Right lobe of liver (tissue), 6 donors: ENCODE measurements around the gene RAD1. TPM values are rescaled to one million over a fixed set of nuclear protein-coding genes. Genes with fewer than 3 reads are reported as not detected.

Experiments used
- ATAC-seq, 4 donors: fragments of 200-7000 bp; cut with Tn5 transposase; one replicate each; pipeline ENCODE4 v1.9.1; 2020; ENCODE audit warnings: mild to moderate bottlenecking in 4 of 4, moderate library complexity in 4 of 4
- DNase-seq, 3 donors: peaks; one replicate each; pipeline ENCODE4 v3.0.0-alpha.2; 2020
- H3K27ac ChIP-seq, 3 donors: fragments of 200-600 bp; one replicate each; pipeline ENCODE4 v1.8.0; 2022
- H3K27me3 ChIP-seq, 2 donors: fragments of 200-600 bp; one replicate each; pipeline ENCODE4 v1.8.0; 2022
- H3K36me3 ChIP-seq, 4 donors: fragments of 200-600 bp; sonication (generic) in 1 of 4; one replicate each; pipeline versions ENCODE4 v1.5.1 to v1.8.0; 2017 to 2022; ENCODE audit warnings: control low read depth in 1 of 4
- H3K4me1 ChIP-seq, 4 donors: fragments of 200-600 bp; sonication (generic) in 1 of 4; one replicate each; pipeline versions ENCODE4 v1.5.1 to v1.8.0; 2017 to 2022; ENCODE audit warnings: control low read depth in 1 of 4
- H3K4me3 ChIP-seq, 3 donors: fragments of 200-600 bp; one replicate each; pipeline ENCODE4 v1.8.0; 2022
- H3K9me3 ChIP-seq, 4 donors: fragments of 200-600 bp; sonication (generic) in 1 of 4; one replicate each; pipeline versions ENCODE4 v1.5.1 to v1.8.0; 2017 to 2022; ENCODE audit warnings: control low read depth in 1 of 4
- POLR2A ChIP-seq: fragments of 450-650 bp; IDR thresholded peaks from one replicate; pipeline ENCODE4 v1.6.1; 2017; ENCODE audit warnings: antibody characterized with exemption, mild to moderate bottlenecking
- WGBS: methylation state at CpG from one replicate; pipeline ENCODE4 v1.1.6; 2018; ENCODE audit warnings: low coverage, low lambda C conversion rate; ENCODE audit not compliant: insufficient coverage; ENCODE audit errors: missing lambda C conversion rate; 5-methylcytosine and 5-hydroxymethylcytosine counted together
- intact Hi-C, 2 donors: fragments of 100-400 bp; cut with DNase I; formaldehyde crosslinking; loops; one replicate each; pipeline versions ENCODE4 v1.11.2 to v1.14.1; 2022
- total RNA-seq, 6 experiments: library from RNA; depleted of rRNA in 2 of 6; stranded (reverse); fragments of >200 nt in 2 of 6; fragmentation: NEBNext Ultra II Directional in 3 of 6; extraction: Animal tissue kit (Norgen Biotek cat#: 25700) in 3 of 6; gene quantifications; one replicate each; pipeline versions ENCODE4 v1.1.0 to v1.2.4, GENCODE V29; 2016 to 2023
- TF ChIP-seq, protein P1 (sequence below), 4 donors: fragments of 200-600 bp in 3 of 4; fragments of 450-650 bp in 1 of 4; IDR thresholded peaks; one replicate each; pipeline versions ENCODE4 v1.5.1 to v1.8.0; 2016 to 2022; ENCODE audit warnings: antibody characterized with exemption in 4 of 4, mild to moderate bottlenecking in 2 of 4
- donor health status: DM: no; HTN: yes; CAD: no.
- donor health status: DM: no; HTN: no; CAD: no.
- donor health status: DM: no; HTN: no; CAD: no.
- donor health status: DM: no; HTN: yes; CAD: no.
- donor health status: DM: no; HTN: yes; CAD: no.

The RAD1 gene
- total RNA-seq, 6 experiments from 2014 or later = 4.7 to 9.0 (median 6.2) TPM

DNA sequence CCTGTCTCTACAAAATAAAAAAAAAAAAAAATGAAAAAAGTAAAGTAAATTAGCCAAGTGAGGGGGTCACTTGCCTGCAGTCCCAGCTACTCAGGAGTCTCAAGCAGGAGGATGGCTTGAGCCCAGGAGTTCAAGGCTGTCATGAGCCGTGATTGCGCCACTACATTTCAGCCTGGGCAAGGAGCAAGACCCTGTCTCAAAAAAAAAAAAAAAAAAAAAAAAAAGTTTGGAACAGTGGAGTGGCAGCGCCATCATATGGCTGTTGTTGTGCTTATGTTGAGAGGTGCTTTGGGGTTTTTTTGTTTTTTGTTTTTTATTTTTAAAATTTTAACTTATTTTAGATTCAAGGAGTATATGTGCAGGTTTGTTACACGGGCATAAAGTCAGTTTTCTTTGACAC, 3.8 kb upstream of the RAD1 start:
- H3K27me3 ChIP-seq = no peaks in the 10 kb centered on the region
- H3K4me1 ChIP-seq = peaks cover 0 to 16% (median 6%) of the 10 kb centered on the region in 4 donors
- no peak overlapping the region for H3K27ac ChIP-seq
- DNase-seq (no peak), ATAC-seq (no peak)
- no peaks in the 10 kb centered on the region for H3K9me3 ChIP-seq
- no peak for TF ChIP-seq POLR2A
- TF ChIP-seq, protein P1, sequence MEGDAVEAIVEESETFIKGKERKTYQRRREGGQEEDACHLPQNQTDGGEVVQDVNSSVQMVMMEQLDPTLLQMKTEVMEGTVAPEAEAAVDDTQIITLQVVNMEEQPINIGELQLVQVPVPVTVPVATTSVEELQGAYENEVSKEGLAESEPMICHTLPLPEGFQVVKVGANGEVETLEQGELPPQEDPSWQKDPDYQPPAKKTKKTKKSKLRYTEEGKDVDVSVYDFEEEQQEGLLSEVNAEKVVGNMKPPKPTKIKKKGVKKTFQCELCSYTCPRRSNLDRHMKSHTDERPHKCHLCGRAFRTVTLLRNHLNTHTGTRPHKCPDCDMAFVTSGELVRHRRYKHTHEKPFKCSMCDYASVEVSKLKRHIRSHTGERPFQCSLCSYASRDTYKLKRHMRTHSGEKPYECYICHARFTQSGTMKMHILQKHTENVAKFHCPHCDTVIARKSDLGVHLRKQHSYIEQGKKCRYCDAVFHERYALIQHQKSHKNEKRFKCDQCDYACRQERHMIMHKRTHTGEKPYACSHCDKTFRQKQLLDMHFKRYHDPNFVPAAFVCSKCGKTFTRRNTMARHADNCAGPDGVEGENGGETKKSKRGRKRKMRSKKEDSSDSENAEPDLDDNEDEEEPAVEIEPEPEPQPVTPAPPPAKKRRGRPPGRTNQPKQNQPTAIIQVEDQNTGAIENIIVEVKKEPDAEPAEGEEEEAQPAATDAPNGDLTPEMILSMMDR (IDR thresholded peaks at IDR 0.05) = no peak
- no peak overlapping the region for H3K4me3 ChIP-seq
- intact Hi-C loops = no loop called here
- H3K36me3 ChIP-seq = peaks cover 4 to 44% (median 14%) of the 10 kb centered on the region in 4 donors
- 79% methylated on average over 4 of the region's 4 CpGs for WGBS

DNA sequence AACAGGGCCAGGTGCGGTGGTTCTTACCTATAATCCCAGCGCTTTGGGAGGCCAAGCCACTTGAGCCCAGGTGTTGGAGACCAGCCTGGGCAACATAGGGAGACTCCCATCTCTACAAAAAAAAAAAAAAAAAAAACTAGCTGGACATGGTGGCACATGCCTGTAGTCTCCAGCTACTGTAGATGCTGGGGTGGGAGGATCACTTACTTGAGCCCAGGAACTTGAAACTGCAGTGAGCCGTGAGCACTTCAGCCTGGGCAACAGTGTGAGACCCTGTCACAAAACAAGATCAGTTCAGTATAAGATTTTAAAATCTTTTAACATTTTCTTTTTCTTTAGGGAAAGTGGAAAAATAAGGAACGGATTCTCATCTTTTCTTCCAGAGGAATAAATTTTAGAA, 2.7 kb upstream of the RAD1 start:
- Histone ChIP-seq H3K27me3 (no peaks in the 10 kb centered on the region), H3K4me3 (no peak overlapping the region), H3K9me3 (no peaks in the 10 kb centered on the region), H3K27ac (no peak overlapping the region), H3K4me1 (peaks cover 0 to 18% (median 8%) of the 10 kb centered on the region in 4 donors), H3K36me3 (peaks cover 4 to 34% (median 10%) of the 10 kb centered on the region in 4 donors)
- ATAC-seq (no peak), DNase-seq (no peak)
- intact Hi-C loops = no loop called here
- WGBS = 96% methylated on average over 3 of the region's 4 CpGs
- TF ChIP-seq POLR2A = no peak
- TF ChIP-seq, protein P1 (IDR thresholded peaks at IDR 0.05) = no peak

DNA sequence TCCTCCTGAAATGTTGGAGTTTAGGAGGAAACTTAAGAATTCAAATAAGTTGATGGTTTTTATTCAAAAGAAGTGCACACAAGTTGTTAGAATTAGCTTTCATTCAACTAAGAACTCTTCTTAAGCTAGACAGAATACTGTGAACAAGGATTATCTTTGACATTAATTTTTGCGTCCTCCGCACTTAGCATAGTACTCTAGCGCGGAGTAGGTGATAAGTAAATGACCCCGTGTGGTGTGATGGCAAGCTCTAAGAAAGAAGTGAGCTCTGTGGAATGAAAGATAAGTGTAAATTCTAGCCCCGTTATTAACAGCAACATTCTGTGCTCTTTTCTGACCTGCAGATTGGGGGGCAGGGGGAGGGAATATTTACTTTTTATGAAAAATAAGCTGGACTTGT, 1.2 kb upstream of the RAD1 start:
- no peak for TF ChIP-seq POLR2A
- TF ChIP-seq, protein P1 (IDR thresholded peaks at IDR 0.05) = no peak
- no peaks in the 10 kb centered on the region for H3K27me3 ChIP-seq
- ATAC-seq = no peak
- H3K27ac ChIP-seq = no peak overlapping the region
- peaks cover 0 to 27% (median 5%) of the 10 kb centered on the region in 4 donors for H3K36me3 ChIP-seq
- DNase-seq = no peak
- peak overlapping the region; percentile 87 to 96 (median 90) for H3K4me3 ChIP-seq
- intact Hi-C loops = no loop called here
- H3K4me1 ChIP-seq = peaks cover 0 to 18% (median 8%) of the 10 kb centered on the region in 4 donors
- 17% methylated on average over 6 of the region's 6 CpGs for WGBS
- H3K9me3 ChIP-seq = no peaks in the 10 kb centered on the region

DNA sequence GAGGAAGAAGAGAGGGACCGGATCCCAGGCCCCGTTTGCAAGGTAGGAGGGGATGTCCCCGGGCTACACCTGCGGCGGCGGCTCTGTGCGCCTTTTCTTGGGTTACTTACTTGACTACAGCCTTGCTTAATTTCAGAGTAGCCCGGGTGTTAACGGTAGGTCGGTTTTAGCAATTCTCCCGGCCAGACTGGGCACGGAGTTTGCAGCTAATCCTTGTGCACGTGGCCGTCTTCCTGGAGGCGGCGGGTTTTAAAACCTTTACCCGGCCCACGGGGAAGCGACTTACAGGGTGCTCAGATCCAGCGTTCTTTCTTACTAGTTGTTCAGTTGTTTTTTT, 520 bp upstream of the RAD1 start:
- Histone ChIP-seq H3K4me3 (peak overlapping the region; percentile 87 to 96 (median 90)), H3K36me3 (peaks cover 0 to 27% (median 7%) of the 10 kb centered on the region in 4 donors), H3K27ac (peak overlapping the region; percentile 60 to 74 (median 69)), H3K27me3 (no peaks in the 10 kb centered on the region), H3K9me3 (no peaks in the 10 kb centered on the region), H3K4me1 (peaks cover 0 to 18% (median 8%) of the 10 kb centered on the region in 4 donors)
- ATAC-seq = peak; percentile 14 to 33 (median 24)
- DNase-seq = no peak
- WGBS = 0% methylated on average over 10 of the region's 20 CpGs
- TF ChIP-seq POLR2A = no peak
- TF ChIP-seq, protein P1 (IDR thresholded peaks at IDR 0.05) = no peak
- intact Hi-C loops = no loop called here
